Prostate gland (tissue), 2 donors: ENCODE measurements around the gene SRGAP1.

Experiments used
- POLR2A ChIP-seq: fragments of 450-650 bp; IDR thresholded peaks from one replicate; pipeline ENCODE4 v1.6.1; 2016; ENCODE audit warnings: antibody characterized with exemption, mild to moderate bottlenecking
- TF ChIP-seq, protein P1 (sequence below), 4 experiments: fragments of 200-600 bp in 2 of 4; fragments of 450-650 bp in 2 of 4; sonication (generic) in 2 of 4; IDR thresholded peaks; 1 replicate in 3 of 4; 2 replicates in 1 of 4; pipeline ENCODE4 v1.5.1; 2016 to 2019; ENCODE audit warnings: antibody characterized with exemption in 4 of 4, mild to moderate bottlenecking in 2 of 4, moderate library complexity in 2 of 4

DNA sequence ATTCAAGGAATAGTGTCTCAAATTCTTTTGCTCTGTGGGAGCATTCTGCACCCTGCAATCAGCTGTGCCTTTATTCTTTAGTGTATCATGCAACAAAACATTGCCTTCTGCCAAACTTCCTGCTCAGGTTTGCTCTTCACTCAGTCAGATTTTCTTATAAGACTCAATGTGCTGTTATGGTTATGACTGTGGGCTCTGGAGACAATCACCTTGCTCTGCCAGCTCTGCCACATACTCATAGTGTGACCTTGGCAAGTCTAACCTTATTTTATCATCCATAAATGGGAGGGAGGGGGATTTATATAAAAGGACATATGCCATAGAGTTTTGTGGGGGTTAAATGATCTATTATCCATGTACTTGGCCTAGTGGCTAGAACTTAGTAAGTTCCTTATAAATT is 51.3 kb downstream of the SRGAP1 start:
- TF ChIP-seq POLR2A: no peak
- TF ChIP-seq, protein P1, sequence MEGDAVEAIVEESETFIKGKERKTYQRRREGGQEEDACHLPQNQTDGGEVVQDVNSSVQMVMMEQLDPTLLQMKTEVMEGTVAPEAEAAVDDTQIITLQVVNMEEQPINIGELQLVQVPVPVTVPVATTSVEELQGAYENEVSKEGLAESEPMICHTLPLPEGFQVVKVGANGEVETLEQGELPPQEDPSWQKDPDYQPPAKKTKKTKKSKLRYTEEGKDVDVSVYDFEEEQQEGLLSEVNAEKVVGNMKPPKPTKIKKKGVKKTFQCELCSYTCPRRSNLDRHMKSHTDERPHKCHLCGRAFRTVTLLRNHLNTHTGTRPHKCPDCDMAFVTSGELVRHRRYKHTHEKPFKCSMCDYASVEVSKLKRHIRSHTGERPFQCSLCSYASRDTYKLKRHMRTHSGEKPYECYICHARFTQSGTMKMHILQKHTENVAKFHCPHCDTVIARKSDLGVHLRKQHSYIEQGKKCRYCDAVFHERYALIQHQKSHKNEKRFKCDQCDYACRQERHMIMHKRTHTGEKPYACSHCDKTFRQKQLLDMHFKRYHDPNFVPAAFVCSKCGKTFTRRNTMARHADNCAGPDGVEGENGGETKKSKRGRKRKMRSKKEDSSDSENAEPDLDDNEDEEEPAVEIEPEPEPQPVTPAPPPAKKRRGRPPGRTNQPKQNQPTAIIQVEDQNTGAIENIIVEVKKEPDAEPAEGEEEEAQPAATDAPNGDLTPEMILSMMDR (IDR thresholded peaks at IDR 0.05): no peak
